Epithelial cell of prostate (primary cell): Measurements from ENCODE around the gene ERCC2.
A peak's percentile ranks its signal among the peaks of the same experiment; 100 is the strongest.

Experiments
- DNase-seq: peaks from one replicate; pipeline ENCODE4 v3.0.0-alpha.2; 2011; ENCODE audit warnings: low read depth, low spot score
- H3K27ac ChIP-seq: fragments of 450-650 bp; 2 replicates; pipeline ENCODE4 v1.5.1; 2017; ENCODE audit warnings: mild to moderate bottlenecking

Gene ERCC2

DNA sequence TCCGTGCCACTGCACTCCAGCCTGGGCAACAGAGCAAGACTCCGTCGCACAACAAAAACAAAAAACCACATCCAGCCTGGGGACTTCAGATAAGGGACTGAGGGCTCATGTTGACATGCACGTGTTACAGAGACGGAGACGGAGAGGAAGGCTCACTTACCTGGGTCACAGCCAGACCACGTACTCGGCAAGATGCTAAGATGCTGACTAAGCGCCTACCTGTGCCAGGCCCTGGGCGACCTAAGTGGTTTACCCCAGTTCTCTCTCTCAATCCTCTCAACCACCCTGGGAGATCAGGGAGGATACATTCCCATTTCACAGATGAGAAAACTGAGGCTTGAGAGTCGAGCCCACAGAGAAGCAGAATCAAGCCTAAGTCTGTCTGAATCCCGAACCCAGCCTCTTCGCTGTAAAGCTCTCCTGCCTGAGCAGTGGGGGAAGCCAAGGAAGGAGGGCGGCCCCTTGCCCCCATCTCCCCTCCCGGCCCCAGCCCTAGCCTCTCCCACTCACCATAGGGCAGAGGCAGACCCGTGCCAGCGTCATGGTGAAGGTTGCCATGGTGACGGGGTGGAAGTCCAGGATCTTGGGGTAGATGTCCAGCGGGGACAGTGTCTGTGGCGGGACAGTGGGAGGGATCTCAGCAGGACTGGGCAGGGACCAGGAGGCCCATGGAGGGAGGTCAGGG is 13.5 kb downstream of the ERCC2 start:
- DNase-seq, result no peak
- H3K27ac ChIP-seq, result no peak overlapping the region

DNA sequence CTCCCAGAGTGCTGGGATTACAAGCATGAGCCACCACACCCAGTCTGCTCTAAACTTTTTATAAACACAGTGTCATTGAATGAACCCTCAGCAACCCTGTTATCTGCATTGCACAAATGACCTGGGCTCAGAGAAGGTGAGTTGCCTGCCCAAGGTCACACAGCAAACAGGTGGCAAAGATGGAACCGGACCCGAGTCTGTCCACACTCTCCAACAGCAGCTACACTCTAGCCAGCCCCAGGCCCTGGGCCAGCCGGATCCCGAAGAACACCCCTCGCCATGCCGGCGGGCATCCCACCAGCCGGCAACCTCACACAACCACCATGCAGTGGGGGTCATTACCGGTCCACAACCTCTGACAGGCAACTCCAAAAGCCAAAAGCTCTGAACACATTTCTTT is 14.5 kb downstream of the ERCC2 start:
- H3K27ac ChIP-seq, result no peak overlapping the region
- no peak for DNase-seq

- DNase-seq, result no peak
Measured at GRCh38 chr19:45355402-45355801, 15.0 kb downstream of the ERCC2 start.

GRCh38 chr19:45354241-45354842 is 16.0 kb downstream of the ERCC2 start:
- no peak overlapping the region for H3K27ac ChIP-seq
- DNase-seq, result no peak

More at GRCh38 chr19:45355402-45355801, 15.0 kb downstream of the ERCC2 start:
- no peak overlapping the region for H3K27ac ChIP-seq

- no peak for DNase-seq
- H3K27ac ChIP-seq, result no peak overlapping the region
Measured at GRCh38 chr19:45352914-45353796, 17.2 kb downstream of the ERCC2 start.

GRCh38 chr19:45352471-45352870 is 17.9 kb downstream of the ERCC2 start:
- DNase-seq, result no peak
- no peak overlapping the region for H3K27ac ChIP-seq

- no peak overlapping the region for H3K27ac ChIP-seq
- no peak for DNase-seq
Measured at GRCh38 chr19:45352062-45352461, 18.3 kb downstream of the ERCC2 start.

- H3K27ac ChIP-seq, result no peak overlapping the region
- no peak for DNase-seq
Measured at GRCh38 chr19:45351401-45351952, 18.9 kb downstream of the ERCC2 start.

DNA sequence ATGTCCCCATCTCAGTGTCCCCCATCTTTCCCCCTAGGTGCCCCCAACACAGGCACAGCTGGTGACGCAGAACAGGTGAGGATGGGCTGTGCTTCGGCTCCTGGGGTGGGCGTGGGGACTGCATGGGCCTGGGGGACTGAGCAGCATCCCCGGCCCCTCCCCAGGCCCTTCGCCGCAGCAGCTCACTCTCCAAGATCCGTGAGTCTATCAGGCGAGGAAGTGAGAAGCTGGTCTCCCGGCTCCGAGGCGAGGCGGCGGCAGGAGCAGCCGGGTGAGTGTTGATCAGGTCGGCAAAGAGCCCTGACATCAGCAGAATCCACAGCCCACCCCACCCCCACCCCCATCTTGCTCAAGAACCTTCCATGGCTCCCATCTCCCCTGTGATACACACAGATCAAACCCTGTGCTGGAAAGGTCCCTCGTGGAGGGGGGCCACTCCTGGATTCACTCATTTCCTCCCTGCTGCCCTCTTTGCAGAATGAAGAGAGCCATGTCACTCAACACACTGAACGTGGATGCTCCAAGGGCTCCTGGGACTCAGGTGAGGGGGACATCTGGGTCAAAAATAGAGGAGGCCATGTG is 19.8 kb downstream of the ERCC2 start:
- H3K27ac ChIP-seq, result no peak overlapping the region
- DNase-seq, result no peak

- H3K27ac ChIP-seq, result no peak overlapping the region
- DNase-seq, result no peak
Measured at GRCh38 chr19:45349430-45349941, 20.9 kb downstream of the ERCC2 start.

GRCh38 chr19:45349126-45349415 is 21.3 kb downstream of the ERCC2 start:
- no peak overlapping the region for H3K27ac ChIP-seq
- DNase-seq, result no peak

GRCh38 chr19:45348367-45349125 is 21.8 kb downstream of the ERCC2 start:
- no peak for DNase-seq
- no peak overlapping the region for H3K27ac ChIP-seq

DNA sequence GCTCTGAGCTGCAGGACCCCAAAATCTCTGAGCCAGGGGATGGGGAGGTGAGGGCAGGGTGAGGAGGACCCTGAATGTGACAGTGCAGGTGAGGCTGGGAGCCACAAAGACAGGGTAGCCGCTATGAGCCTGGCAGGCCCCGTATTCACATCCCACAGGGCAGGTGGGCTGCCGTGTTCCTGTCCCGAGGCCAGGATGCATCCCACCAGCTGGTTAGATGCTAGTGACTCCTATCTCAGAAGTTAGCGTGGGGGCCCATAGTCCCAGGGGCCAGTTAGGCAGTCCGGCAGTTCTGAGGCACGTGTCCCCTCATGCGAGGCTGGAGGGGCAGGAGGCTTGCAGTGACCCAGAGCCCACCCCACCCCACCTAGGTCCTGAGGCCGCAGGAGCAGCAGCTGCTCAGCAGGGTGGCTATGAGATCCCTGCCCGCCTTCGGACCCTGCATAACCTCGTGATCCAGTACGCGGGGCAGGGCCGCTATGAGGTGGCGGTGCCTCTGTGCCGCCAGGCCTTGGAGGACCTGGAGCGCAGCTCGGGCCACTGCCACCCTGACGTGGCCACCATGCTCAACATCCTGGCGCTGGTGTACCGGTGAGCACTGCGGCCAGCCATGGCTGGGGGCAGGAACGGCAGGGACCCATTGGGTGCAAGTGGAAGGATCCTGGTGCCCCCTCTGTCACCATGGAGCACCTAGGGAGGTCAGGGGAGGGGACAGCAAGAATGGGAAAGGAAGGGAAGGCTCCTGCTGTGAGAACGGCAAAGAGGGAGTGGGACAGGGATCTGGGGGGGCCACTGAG is 22.6 kb downstream of the ERCC2 start:
- no peak for DNase-seq
- H3K27ac ChIP-seq, result no peak overlapping the region

- no peak for DNase-seq
- no peak overlapping the region for H3K27ac ChIP-seq
Measured at GRCh38 chr19:45346449-45346848, 23.9 kb downstream of the ERCC2 start.

GRCh38 chr19:45345506-45345860 is 24.9 kb downstream of the ERCC2 start:
- H3K27ac ChIP-seq, result peak overlapping the region; percentile 56

DNA sequence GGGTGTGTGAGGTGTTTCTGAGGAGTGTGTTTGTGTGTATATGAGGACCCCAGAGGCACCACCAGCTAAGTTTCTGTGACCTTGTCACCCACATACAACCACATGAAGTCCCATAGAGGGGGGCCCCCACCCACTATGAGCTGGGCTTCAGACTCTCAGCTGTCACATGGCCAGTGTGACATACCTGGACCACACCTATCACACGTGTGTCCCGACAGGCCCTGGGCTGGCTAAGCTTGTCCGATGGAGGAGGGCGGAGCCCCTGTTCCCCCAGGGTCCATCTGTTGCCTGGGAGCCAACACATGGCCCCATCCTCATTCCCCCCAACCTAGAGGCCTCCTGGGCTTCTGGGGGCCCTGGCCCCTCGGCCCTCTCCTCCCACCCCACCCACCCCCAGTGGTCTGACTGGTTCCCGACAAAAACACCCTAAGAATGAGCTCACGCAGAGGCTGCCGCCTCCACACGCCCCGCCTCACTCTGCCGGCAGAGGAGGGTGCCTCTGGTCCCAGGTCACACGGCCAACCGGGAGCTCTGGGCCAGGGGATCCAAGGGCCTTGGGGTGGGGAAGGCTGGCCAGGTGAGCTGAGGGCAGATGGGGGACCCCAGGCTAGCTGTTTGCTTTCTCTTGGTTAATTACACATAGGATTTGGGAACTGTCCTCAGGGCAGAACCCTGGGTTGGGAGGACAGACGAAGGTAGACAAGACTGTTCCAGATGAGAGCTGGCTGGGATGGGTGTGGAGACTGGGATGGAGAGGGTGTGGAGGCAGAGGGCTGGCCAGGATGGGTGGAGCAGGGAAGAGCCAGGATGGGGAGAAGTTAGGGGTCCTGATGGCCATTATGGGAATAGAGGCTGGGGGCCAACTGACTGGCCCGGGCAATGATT is 25.5 kb downstream of the ERCC2 start:
- DNase-seq, result peak; percentile 8
- peak overlapping the region; percentile 56 for H3K27ac ChIP-seq

More at GRCh38 chr19:45345506-45345860, 24.9 kb downstream of the ERCC2 start:
- no peak for DNase-seq

GRCh38 chr19:45342911-45343310 is 27.5 kb downstream of the ERCC2 start:
- DNase-seq, result no peak
- no peak overlapping the region for H3K27ac ChIP-seq

DNA sequence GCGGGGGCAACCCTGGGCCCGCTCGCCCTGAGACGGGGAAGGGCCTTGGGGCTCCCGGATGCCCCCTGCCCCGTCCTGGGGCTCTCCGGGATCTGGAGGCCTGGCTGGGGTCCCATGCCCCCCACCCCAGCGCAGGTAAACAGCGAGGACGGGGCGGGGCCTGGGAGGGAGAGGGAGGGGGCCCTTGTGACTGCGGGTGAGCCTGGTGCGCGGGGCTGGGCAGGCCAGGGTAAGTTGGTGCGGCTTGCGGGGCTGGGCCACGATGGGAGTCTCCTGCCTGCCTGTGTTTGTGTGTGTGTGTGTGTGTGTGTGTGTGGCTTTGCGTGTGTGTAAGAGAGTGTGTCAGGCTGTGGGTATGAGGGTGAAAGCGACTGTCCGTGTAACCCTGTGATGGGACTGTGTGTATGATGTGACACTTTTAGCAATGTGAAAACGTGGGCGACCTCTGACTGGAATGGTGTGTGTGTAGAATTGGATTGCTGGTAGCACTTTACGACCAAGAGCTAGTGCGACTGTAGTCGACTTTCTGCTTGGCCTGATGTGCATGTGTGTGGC is 29.4 kb downstream of the ERCC2 start:
- peak; percentile 16 for DNase-seq
- H3K27ac ChIP-seq, result peak overlapping the region; percentile 28
